NCI-H226 (cell line): ENCODE measurements around the gene SCN1B.
"Not testable (repeated sequence)": the region's sequence is repeated elsewhere in the genome, so short reads cannot be mapped to it uniquely, and the experiment has no call there.

Experiments used
- DNase-seq: peaks from one replicate; pipeline ENCODE4 v3.0.0-alpha.2; 2015

Gene SCN1B

GRCh38 chr19:35039881-35040825 lies 9.9 kb downstream of the SCN1B start:
- no peak for DNase-seq

GRCh38 chr19:35040826-35041547 lies 10.7 kb downstream of the SCN1B start:
- no peak for DNase-seq

DNA sequence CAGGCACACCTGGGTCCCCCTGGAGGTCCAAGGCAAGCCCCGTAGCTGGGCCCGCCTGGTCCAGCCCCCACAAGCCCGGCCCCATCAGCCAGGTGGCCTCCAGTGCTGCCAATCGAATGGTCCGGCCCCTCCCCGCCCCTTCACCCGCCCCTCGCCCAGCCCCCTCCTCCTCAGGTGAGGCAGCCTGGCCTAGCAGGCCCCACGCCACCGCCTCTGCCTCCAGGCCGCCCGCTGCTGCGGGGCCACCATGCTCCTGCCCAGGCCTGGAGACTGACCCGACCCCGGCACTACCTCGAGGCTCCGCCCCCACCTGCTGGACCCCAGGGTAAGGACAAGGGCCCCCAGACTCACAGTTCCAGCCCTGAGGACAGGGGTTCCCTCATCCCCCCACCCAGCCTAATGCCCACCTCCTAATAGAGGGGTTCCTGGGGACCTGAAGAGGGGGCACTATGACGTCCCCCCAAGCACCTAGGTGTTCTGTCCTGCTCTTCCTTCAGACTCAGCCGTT lies 11.3 kb downstream of the SCN1B start, which contains the start of gene HPN:
Gene HPN (plus strand): TSS at position 174 of the 508 bp plus-strand sequence. CDS start 786 bp downstream, outside the sequence.
- DNase-seq: no peak

- no peak for DNase-seq
Measured at GRCh38 chr19:35042056-35042730, 11.9 kb downstream of the SCN1B start.

DNA sequence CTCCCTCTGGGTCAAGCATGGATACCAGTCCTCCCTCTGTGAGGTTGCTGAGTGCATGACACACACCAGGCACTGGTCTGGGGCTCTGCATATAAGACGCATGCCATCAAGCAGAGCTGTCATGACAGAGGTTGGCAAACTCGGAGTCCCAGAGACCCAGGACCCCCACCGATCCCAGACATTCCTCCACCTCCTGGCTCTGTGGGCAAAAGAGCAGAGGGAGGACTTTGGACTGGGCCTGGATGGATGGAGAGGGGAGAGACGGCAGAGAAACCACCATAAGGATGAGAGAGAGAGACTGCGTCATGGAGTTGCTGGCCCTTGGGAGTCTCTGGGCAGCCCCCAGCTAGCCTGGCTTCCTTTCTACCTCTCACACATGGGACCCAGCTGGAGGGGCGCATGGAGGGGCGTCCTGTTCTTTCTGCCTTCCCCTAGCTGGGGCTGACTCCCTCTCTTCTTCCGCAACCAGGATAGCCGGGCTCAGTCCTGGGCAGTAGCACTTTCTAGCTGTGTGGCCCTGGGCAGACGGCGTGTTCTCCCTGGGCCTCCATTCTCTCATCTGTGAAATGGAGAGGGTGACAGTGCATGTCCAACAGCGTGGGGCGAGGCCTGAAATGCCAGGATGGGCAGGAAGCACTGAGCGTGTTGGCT lies 12.8 kb downstream of the SCN1B start:
- DNase-seq: no peak

GRCh38 chr19:35043906-35044305 lies 13.6 kb downstream of the SCN1B start:
- DNase-seq: no peak

GRCh38 chr19:35044317-35045117 lies 14.2 kb downstream of the SCN1B start:
- peak; percentile 16 for DNase-seq

- DNase-seq: no peak
Measured at GRCh38 chr19:35045667-35046300, 15.5 kb downstream of the SCN1B start.

DNA sequence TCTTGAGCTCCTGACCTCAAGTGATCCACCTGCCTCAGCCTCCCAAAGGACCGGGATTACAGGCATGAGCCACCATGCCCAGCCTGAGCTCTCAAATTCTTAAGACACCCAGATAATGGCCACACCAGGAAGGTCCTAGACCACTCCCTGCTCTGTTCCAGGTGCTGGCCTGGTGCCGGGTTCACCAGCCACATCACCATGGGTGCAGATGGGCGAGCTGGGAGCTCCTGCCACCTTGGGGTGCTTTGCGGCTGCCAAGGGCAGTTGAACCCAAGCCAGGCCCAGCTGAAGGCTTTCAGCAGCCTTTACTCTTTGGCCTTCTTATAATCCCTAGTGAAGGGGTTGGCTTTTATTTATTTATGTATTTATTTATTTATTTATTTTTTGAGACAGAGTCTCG lies 16.2 kb downstream of the SCN1B start:
- no peak for DNase-seq

DNA sequence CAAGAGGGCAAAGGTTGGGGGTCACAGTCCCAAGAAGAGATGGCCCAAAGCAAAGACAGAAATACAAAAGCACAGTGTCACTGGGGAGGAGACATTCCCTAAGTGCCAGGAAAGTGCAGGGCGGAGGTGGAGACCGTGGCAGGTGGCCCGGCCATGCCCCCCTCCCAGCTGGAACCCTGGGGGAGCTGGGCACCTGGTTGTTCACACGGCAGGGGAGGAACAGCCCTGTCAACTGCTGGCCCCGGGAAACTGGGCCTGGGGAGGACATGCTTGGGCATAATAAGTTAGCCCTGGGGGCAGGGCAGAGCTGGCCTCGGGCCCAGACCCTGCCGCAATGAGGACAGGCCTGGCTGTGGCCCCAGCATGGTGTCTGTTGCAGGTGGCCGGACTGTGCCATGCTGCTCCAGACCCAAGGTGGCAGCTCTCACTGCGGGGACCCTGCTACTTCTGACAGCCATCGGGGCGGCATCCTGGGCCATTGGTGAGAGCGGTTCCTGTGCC lies 18.7 kb downstream of the SCN1B start:
- DNase-seq: no peak

GRCh38 chr19:35049456-35049855 lies 19.2 kb downstream of the SCN1B start:
- DNase-seq: no peak

- DNase-seq: not testable (repeated sequence)
Measured at GRCh38 chr19:35050662-35051061, 20.4 kb downstream of the SCN1B start.

GRCh38 chr19:35051268-35051667 lies 21.0 kb downstream of the SCN1B start:
- DNase-seq: not testable (repeated sequence)

DNA sequence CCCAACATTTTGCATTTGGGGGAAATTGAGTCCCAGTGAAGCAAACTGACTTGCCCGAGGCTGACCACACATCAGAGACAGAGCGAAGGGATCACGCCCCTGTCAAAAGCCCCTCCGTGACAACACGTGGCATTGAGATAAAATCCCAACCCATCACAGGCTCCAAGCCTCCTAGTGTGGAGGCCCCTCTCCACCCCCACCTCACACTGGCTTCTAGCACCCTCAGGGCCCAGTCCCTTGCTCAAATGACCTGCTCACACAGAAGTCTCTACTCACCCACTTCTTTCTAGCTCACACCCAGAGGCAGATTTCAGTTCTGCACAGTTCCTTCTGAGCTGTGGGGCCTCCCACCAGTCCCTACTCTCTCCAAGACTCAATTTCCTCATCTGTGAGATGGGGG lies 21.5 kb downstream of the SCN1B start:
- no peak for DNase-seq

DNA sequence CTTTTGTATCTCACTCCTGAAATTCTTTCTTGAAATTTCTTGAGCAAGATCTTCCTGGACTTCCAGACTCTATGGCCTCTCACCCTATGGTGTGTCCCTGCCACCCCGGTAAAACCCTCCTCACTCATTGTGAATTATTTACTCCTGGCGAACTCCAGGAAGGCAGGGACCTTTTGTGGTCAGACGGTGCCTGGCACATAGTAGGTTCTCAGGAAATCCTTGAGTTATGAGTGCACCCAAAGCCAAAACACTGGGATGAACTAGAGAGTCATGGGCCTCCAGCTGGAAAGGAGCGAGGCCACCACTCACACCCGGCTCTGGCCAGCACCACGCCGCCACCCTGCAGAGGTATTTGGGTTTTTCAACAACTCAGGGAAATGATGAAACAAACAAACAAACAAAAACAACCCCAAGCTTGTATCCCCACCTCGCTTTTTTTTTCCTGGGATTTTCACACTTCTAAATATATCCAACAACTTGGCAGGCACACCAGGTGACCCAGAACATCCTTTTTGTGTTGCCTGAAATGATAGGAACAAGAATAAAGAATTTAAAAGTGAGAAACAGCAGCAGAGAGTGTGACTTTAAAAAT lies 22.4 kb downstream of the SCN1B start:
- no peak for DNase-seq

GRCh38 chr19:35053667-35054293 lies 23.5 kb downstream of the SCN1B start:
- DNase-seq: no peak

DNA sequence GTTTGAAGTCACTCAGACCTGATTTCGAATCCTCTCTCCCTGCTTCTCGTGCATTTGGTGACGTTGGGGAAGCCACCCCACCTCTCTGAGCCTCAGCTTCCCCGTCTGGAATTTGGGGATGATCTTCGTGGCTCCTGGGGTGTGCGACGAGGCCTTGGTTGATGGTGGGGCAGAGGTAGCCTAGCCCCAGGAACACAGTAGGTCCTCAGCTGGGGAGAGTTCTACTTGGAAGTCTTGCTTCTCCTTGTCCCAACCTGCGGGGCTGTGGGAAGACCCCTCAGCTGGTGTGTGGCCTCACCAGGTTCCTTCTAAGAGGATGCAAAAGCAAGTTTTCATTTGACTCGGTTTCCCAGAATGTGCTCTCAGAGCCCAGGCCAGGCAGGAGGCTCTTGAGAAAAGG lies 24.4 kb downstream of the SCN1B start:
- DNase-seq: no peak

GRCh38 chr19:35055715-35056179 lies 25.5 kb downstream of the SCN1B start:
- DNase-seq: no peak

DNA sequence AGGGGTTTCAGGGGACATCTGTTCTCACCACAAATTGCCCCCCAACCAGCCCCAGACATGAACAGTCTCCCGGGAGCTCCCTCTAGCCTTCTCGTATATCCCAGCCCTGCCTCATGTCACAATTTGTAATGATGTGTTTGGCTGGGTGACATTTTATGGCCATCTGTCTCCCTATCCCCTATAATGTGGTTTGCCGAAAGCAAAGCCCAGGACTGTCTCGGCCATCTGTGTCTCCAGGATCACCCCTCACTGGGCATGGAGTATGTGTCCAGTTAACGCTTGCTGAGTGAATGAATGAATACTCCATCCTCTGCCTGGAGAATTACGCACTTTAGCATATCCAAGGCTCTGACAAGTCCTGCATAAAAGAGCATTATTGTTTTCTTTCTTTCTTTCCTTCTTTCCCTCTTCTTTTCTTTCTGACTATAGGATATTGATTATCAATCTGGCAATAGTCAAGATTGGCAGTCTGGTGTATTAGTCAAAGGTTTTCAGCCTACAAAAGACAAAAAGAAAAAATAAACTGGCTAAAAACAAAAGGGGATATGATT lies 26.3 kb downstream of the SCN1B start:
- no peak for DNase-seq

- DNase-seq: no peak
Measured at GRCh38 chr19:35058370-35058769, 28.1 kb downstream of the SCN1B start.
